HEK293 (cell line): ENCODE data around the gene CNN2.
A peak's percentile ranks its signal among the peaks of the same experiment; 100 is the strongest.

ENCODE experiments used
- CTCF ChIA-PET: fragments of 350-600 bp; formaldehyde crosslinking; extraction: SDS; loops from one replicate; lab custom pipeline; 2021; ENCODE audit warnings: antibody characterized with exemption; lab: Yijun Ruan, JAX
- POLR2A ChIA-PET: fragments of 300-600 bp; formaldehyde crosslinking; extraction: SDS; loops from one replicate; lab custom pipeline; 2020; ENCODE audit warnings: antibody characterized with exemption, inconsistent platforms; lab: Yijun Ruan, JAX
- H3K27ac ChIP-seq: fragments of 200-500 bp; sonication (Bioruptor generic); 2 replicates; pipeline ENCODE4 v1.5.1; 2014; ENCODE audit warnings: low read depth, low read length, control low read depth, inconsistent platforms; ENCODE audit errors: extremely low read depth
- H3K36me3 ChIP-seq, 2 experiments: fragments of 200-500 bp in 1 of 2; sonication (Bioruptor generic) in 1 of 2; 1 replicate in 1 of 2; 2 replicates in 1 of 2; pipeline ENCODE4 v1.5.1; 2014 to 2017; ENCODE audit warnings: inconsistent platforms in 2 of 2, low read length in 2 of 2; ENCODE audit not compliant: control insufficient read depth in 2 of 2, insufficient read depth in 1 of 2
- H3K4me1 ChIP-seq: fragments of 200-500 bp; sonication (Bioruptor generic); 2 replicates; pipeline ENCODE4 v1.5.1; 2014; ENCODE audit warnings: mild to moderate bottlenecking, low read length, inconsistent platforms; ENCODE audit not compliant: control insufficient read depth, insufficient read depth
- H3K4me3 ChIP-seq: 2 replicates; pipeline ENCODE4 v1.5.1; 2011; ENCODE audit warnings: low read depth, mild to moderate bottlenecking, control low read depth, low read length, moderate library complexity
- H3K9me3 ChIP-seq: fragments of 200-500 bp; sonication (Bioruptor generic); 2 replicates; pipeline ENCODE4 v1.5.1; 2014; ENCODE audit warnings: low read depth, low read length, inconsistent platforms; ENCODE audit not compliant: control insufficient read depth, insufficient read depth
- BCL11A ChIP-seq: fragments of 450-650 bp; formaldehyde crosslinking; IDR thresholded peaks from 2 replicates; pipeline ENCODE4 v1.5.1; 2016; ENCODE audit warnings: low read depth, missing biosample characterization, missing genetic modification characterization
- EGR2 ChIP-seq: fragments of 450-650 bp; formaldehyde crosslinking; IDR thresholded peaks from 2 replicates; pipeline ENCODE4 v1.5.1; 2016; ENCODE audit warnings: low read depth, missing biosample characterization, missing genetic modification characterization
- GLI2 ChIP-seq: fragments of 450-650 bp; formaldehyde crosslinking; IDR thresholded peaks from 2 replicates; pipeline ENCODE4; 2017; ENCODE audit warnings: missing biosample characterization, missing genetic modification characterization, low read depth, borderline replicate concordance
- GLI4 ChIP-seq: fragments of 450-650 bp; formaldehyde crosslinking; IDR thresholded peaks from 2 replicates; pipeline ENCODE4 v1.5.1; 2016; ENCODE audit warnings: missing biosample characterization, missing genetic modification characterization
- GLIS2 ChIP-seq: fragments of 450-650 bp; formaldehyde crosslinking; IDR thresholded peaks from 2 replicates; pipeline ENCODE4 v1.5.1; 2016; ENCODE audit warnings: missing biosample characterization, missing genetic modification characterization
- KLF1 ChIP-seq: fragments of 450-650 bp; formaldehyde crosslinking; IDR thresholded peaks from 2 replicates; pipeline ENCODE4 v1.5.1; 2016; ENCODE audit warnings: missing biosample characterization, missing genetic modification characterization
- KLF10 ChIP-seq: fragments of 450-650 bp; IDR thresholded peaks from 2 replicates; pipeline ENCODE4 v1.5.1; 2018; ENCODE audit warnings: missing biosample characterization, mild to moderate bottlenecking, missing genetic modification characterization
- KLF16 ChIP-seq: fragments of 450-650 bp; formaldehyde crosslinking; IDR thresholded peaks from 2 replicates; pipeline ENCODE4 v1.5.1; 2017; ENCODE audit warnings: missing biosample characterization, missing genetic modification characterization
- KLF8 ChIP-seq: fragments of 450-650 bp; formaldehyde crosslinking; IDR thresholded peaks from 2 replicates; pipeline ENCODE4 v1.5.1; 2016; ENCODE audit warnings: missing biosample characterization, missing genetic modification characterization
- WT1 ChIP-seq: fragments of 450-650 bp; formaldehyde crosslinking; IDR thresholded peaks from 2 replicates; pipeline ENCODE4 v1.5.1; 2016; ENCODE audit warnings: missing biosample characterization, missing genetic modification characterization
- ZFHX2 ChIP-seq: fragments of 450-650 bp; formaldehyde crosslinking; conservative IDR thresholded peaks from 2 replicates; pipeline ENCODE4 v1.5.1; 2016; ENCODE audit warnings: missing biosample characterization, missing genetic modification characterization
- ZNF175 ChIP-seq: fragments of 450-650 bp; formaldehyde crosslinking; IDR thresholded peaks from 2 replicates; pipeline ENCODE4 v1.5.1; 2016; ENCODE audit warnings: missing biosample characterization, missing genetic modification characterization
- ZNF302 ChIP-seq: fragments of 450-650 bp; formaldehyde crosslinking; IDR thresholded peaks from 2 replicates; pipeline ENCODE4 v1.5.1; 2016; ENCODE audit warnings: missing biosample characterization, missing genetic modification characterization, low read depth
- ZNF324 ChIP-seq: fragments of 450-650 bp; formaldehyde crosslinking; IDR thresholded peaks from 2 replicates; pipeline ENCODE4 v1.5.1; 2016; ENCODE audit warnings: missing biosample characterization, missing genetic modification characterization
- ZNF350 ChIP-seq: fragments of 450-650 bp; formaldehyde crosslinking; IDR thresholded peaks from 2 replicates; pipeline ENCODE4 v1.5.0; 2017; ENCODE audit warnings: missing biosample characterization, mild to moderate bottlenecking, missing genetic modification characterization
- ZNF37A ChIP-seq: fragments of 450-650 bp; IDR thresholded peaks from 2 replicates; pipeline ENCODE4 v1.5.1; 2018; ENCODE audit warnings: missing biosample characterization, missing genetic modification characterization
- ZNF391 ChIP-seq: fragments of 450-650 bp; formaldehyde crosslinking; IDR thresholded peaks from 2 replicates; pipeline ENCODE4 v1.5.1; 2016; ENCODE audit warnings: low read depth, missing biosample characterization, missing genetic modification characterization, borderline replicate concordance
- ZNF558 ChIP-seq: fragments of 450-650 bp; formaldehyde crosslinking; IDR thresholded peaks from 2 replicates; pipeline ENCODE4 v1.5.1; 2016; ENCODE audit warnings: missing biosample characterization, missing genetic modification characterization
- ZNF707 ChIP-seq: fragments of 450-650 bp; formaldehyde crosslinking; IDR thresholded peaks from 2 replicates; pipeline ENCODE4 v1.5.1; 2016; ENCODE audit warnings: missing biosample characterization, missing genetic modification characterization
- ZNF768 ChIP-seq: fragments of 450-650 bp; formaldehyde crosslinking; IDR thresholded peaks from 2 replicates; pipeline ENCODE4 v1.5.1; 2018; ENCODE audit warnings: missing biosample characterization, mild to moderate bottlenecking, missing genetic modification characterization
- ZNF843 ChIP-seq: fragments of 450-650 bp; formaldehyde crosslinking; IDR thresholded peaks from 2 replicates; pipeline ENCODE4 v1.5.1; 2016; ENCODE audit warnings: missing biosample characterization, missing genetic modification characterization
- TF ChIP-seq, protein P1 (sequence below): fragments of 450-650 bp; formaldehyde crosslinking; IDR thresholded peaks from 2 replicates; pipeline ENCODE4 v1.5.1; 2016; ENCODE audit warnings: missing biosample characterization, missing genetic modification characterization
- TF ChIP-seq, protein P2 (sequence below): fragments of 450-650 bp; formaldehyde crosslinking; IDR thresholded peaks from 2 replicates; pipeline ENCODE4; 2016; ENCODE audit warnings: missing biosample characterization, missing genetic modification characterization
- TF ChIP-seq, protein P3 (sequence below): fragments of 450-650 bp; formaldehyde crosslinking; IDR thresholded peaks from 2 replicates; pipeline ENCODE4 v1.5.1; 2016; ENCODE audit warnings: missing biosample characterization, missing genetic modification characterization
- TF ChIP-seq, protein P4 (sequence below): fragments of 450-650 bp; formaldehyde crosslinking; IDR thresholded peaks from 2 replicates; pipeline ENCODE4 v1.5.1; 2016; ENCODE audit warnings: missing biosample characterization, missing genetic modification characterization
- TF ChIP-seq, protein P5 (sequence below): fragments of 450-650 bp; formaldehyde crosslinking; optimal IDR thresholded peaks from 2 replicates; pipeline ENCODE3; 2016; ENCODE audit warnings: missing biosample characterization, mild to moderate bottlenecking, missing genetic modification characterization

The CNN2 gene

DNA sequence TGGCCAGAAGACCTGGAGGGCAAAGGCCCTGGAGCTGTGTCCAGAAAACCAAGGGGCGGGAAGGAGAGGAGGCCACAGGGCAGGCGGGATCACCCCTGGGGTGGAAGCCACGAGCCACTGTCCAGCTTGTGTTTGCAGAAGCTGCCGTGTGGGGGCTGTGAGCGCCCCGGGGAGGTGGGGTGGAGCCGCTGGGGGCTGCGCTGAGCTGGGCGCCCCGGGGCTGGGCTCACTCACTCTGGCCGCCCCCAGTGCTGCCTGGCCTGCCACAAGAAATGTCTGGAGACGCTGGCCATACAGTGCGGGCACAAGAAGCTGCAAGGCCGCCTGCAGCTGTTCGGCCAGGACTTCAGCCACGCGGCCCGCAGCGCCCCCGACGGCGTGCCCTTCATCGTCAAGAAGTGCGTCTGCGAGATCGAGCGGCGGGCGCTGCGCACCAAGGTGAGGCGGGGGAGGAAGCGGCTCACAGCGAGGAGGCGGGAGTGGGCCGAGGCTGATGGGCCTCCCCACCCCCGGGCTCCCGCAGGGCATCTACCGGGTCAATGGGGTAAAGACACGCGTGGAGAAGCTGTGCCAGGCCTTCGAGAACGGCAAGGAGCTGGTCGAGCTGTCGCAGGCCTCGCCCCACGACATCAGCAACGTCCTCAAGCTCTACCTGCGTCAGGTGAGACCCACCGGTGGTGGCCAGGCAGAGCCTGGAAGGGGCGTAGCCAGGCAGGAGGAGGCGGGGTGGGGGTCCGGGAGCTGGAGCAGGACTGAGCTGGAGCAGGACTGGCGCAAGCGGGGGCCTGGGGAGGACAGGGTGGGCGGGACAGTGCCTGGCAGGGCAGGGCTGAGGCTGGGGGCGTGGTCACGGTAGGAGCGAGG lies 55.1 kb downstream of the CNN2 start:
- Histone ChIP-seq H3K36me3 (peaks cover 0 to 10% of the 10 kb centered on the region in 2 experiments; a peak in 1 of 3 replicates), H3K27ac (no peak overlapping the region), H3K4me1 (no peaks in the 10 kb centered on the region), H3K4me3 (no peak overlapping the region), H3K9me3 (no peaks in the 10 kb centered on the region)
- ChIA-PET CTCF (interaction anchor here (0.5 to 0.6 kb wide), 3 partner anchors 17 to 1243 kb away, joined by 3 to 5 read pairs (median 3); no protein-coding TSS in a partner anchor), POLR2A (interaction anchor here (0.9 to 1.9 kb wide), 5 partner anchors 9 to 187 kb away, joined by 3 to 7 read pairs (median 5); partner anchors contain the start of genes CIRBP and GPX4)
- TF ChIP-seq ZNF707 (no peak), ZNF302 (no peak), GLIS2 (tag by site-specific recombination) (peak; percentile 31; the same call in 1 of the 2 replicates), EGR2 (tag by site-specific recombination) (peak; percentile 42; the same call in 1 of the 2 replicates), KLF10 (tag by site-specific recombination) (no peak), ZNF843 (no peak), GLI4 (tag by site-specific recombination) (no peak), ZNF558 (tag by site-specific recombination) (no peak), GLI2 (no peak), ZNF768 (tag by site-specific recombination) (no peak), BCL11A (tag by site-specific recombination) (no peak), ZNF37A (tag by site-specific recombination) (no peak), ZNF391 (tag by site-specific recombination) (no peak), ZFHX2 (peak; percentile 52), ZNF350 (tag by site-specific recombination) (no peak)
- TF ChIP-seq, protein P1, sequence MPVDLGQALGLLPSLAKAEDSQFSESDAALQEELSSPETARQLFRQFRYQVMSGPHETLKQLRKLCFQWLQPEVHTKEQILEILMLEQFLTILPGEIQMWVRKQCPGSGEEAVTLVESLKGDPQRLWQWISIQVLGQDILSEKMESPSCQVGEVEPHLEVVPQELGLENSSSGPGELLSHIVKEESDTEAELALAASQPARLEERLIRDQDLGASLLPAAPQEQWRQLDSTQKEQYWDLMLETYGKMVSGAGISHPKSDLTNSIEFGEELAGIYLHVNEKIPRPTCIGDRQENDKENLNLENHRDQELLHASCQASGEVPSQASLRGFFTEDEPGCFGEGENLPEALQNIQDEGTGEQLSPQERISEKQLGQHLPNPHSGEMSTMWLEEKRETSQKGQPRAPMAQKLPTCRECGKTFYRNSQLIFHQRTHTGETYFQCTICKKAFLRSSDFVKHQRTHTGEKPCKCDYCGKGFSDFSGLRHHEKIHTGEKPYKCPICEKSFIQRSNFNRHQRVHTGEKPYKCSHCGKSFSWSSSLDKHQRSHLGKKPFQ (tag by site-specific recombination): no peak

DNA sequence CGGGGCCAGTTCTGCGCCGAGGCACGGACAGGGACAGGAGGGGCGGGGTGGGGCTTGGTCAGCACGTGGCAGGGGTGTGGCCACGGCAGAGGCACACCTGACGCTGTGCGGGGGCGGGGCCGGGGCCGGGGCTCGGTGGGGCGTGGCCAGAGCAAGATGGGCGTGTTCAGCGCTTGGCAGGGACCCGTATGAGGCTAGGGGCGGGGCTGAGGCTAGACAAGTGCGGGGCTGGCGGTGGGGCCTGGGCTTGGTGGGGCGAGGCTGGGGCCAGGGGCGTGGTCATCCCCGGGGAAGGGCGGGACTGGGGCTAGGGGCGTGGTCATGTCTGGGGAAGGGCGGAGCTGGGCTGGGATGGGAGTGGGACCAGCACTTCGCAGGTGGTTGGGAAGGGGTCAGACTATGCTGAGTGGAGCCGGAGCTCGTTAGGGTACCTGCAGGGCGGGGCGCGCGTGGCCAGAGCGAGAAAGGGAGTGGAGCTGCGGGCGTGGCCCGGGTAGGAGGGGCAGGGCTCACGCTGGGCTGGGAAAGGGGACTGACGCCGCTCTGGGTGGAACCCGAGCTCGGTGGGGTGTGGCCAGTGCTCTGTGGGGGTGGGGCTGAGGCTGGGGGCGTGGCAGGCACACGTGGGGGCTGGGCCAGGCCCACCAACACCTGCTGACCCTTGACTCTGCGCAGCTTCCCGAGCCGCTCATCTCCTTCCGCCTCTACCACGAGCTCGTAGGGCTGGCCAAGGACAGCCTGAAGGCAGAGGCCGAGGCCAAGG lies 55.9 kb downstream of the CNN2 start:
- H3K9me3 ChIP-seq: no peaks in the 10 kb centered on the region
- H3K36me3 ChIP-seq: peaks cover 0 to 10% of the 10 kb centered on the region in 2 experiments; a peak in 1 of 3 replicates
- no peak overlapping the region for H3K27ac ChIP-seq
- no peaks in the 10 kb centered on the region for H3K4me1 ChIP-seq
- ChIA-PET CTCF (interaction anchor here (0.5 to 0.6 kb wide), 3 partner anchors 18 to 291 kb away, joined by 3 to 5 read pairs (median 4); no protein-coding TSS in a partner anchor), POLR2A (interaction anchor here (0.9 to 2.9 kb wide), 6 partner anchors 12 to 187 kb away, joined by 3 to 16 read pairs (median 4); partner anchors contain the start of genes CIRBP and GPX4)
- H3K4me3 ChIP-seq: no peak overlapping the region
- peak; percentile 100 for TF ChIP-seq KLF1
- TF ChIP-seq KLF8: peak; percentile 98
- TF ChIP-seq, protein P2, sequence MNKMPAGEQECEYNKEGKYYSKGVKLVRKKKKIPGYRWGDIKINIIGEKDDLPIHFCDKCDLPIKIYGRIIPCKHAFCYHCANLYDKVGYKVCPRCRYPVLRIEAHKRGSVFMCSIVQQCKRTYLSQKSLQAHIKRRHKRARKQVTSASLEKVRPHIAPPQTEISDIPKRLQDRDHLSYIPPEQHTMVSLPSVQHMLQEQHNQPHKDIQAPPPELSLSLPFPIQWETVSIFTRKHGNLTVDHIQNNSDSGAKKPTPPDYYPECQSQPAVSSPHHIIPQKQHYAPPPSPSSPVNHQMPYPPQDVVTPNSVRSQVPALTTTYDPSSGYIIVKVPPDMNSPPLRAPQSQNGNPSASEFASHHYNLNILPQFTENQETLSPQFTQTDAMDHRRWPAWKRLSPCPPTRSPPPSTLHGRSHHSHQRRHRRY (tag by site-specific recombination): no peak
- 0 out of 2 replicates have a peak, but pooled peaks have one; percentile 22 for TF ChIP-seq ZNF324 (tag by site-specific recombination)
- TF ChIP-seq KLF10 (tag by site-specific recombination): peak; percentile 90
- TF ChIP-seq, protein P3, sequence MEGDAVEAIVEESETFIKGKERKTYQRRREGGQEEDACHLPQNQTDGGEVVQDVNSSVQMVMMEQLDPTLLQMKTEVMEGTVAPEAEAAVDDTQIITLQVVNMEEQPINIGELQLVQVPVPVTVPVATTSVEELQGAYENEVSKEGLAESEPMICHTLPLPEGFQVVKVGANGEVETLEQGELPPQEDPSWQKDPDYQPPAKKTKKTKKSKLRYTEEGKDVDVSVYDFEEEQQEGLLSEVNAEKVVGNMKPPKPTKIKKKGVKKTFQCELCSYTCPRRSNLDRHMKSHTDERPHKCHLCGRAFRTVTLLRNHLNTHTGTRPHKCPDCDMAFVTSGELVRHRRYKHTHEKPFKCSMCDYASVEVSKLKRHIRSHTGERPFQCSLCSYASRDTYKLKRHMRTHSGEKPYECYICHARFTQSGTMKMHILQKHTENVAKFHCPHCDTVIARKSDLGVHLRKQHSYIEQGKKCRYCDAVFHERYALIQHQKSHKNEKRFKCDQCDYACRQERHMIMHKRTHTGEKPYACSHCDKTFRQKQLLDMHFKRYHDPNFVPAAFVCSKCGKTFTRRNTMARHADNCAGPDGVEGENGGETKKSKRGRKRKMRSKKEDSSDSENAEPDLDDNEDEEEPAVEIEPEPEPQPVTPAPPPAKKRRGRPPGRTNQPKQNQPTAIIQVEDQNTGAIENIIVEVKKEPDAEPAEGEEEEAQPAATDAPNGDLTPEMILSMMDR (tag by site-specific recombination): no peak
- TF ChIP-seq, protein P4, sequence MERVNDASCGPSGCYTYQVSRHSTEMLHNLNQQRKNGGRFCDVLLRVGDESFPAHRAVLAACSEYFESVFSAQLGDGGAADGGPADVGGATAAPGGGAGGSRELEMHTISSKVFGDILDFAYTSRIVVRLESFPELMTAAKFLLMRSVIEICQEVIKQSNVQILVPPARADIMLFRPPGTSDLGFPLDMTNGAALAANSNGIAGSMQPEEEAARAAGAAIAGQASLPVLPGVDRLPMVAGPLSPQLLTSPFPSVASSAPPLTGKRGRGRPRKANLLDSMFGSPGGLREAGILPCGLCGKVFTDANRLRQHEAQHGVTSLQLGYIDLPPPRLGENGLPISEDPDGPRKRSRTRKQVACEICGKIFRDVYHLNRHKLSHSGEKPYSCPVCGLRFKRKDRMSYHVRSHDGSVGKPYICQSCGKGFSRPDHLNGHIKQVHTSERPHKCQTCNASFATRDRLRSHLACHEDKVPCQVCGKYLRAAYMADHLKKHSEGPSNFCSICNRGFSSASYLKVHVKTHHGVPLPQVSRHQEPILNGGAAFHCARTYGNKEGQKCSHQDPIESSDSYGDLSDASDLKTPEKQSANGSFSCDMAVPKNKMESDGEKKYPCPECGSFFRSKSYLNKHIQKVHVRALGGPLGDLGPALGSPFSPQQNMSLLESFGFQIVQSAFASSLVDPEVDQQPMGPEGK (tag by site-specific recombination): peak; percentile 84
- TF ChIP-seq ZNF175 (tag by site-specific recombination): no peak
- TF ChIP-seq WT1 (tag by site-specific recombination): peak; percentile 70
- TF ChIP-seq KLF16 (tag by site-specific recombination): peak; percentile 86
- TF ChIP-seq, protein P5, sequence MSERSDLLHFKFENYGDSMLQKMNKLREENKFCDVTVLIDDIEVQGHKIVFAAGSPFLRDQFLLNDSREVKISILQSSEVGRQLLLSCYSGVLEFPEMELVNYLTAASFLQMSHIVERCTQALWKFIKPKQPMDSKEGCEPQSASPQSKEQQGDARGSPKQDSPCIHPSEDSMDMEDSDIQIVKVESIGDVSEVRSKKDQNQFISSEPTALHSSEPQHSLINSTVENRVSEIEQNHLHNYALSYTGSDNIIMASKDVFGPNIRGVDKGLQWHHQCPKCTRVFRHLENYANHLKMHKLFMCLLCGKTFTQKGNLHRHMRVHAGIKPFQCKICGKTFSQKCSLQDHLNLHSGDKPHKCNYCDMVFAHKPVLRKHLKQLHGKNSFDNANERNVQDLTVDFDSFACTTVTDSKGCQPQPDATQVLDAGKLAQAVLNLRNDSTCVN: peak; percentile 35
